PFSK-1 (cell line): ENCODE measurements around the gene LRRC7.

Experiments
- FOXP2 ChIP-seq: optimal IDR thresholded peaks from 2 replicates; pipeline ENCODE3; 2011; ENCODE audit warnings: borderline replicate concordance, control low read depth, inconsistent platforms; ENCODE audit not compliant: insufficient read depth; ENCODE audit errors: extremely low read length, extremely low read depth
- POLR2AphosphoS5 ChIP-seq: IDR thresholded peaks from 2 replicates; pipeline ENCODE4 v1.6.1; 2012; ENCODE audit warnings: low read depth, mild to moderate bottlenecking, control low read depth, low read length, moderate library complexity
- SIN3A ChIP-seq: IDR thresholded peaks from 2 replicates; pipeline ENCODE4 v1.6.1; 2012; ENCODE audit warnings: mild to moderate bottlenecking, low read length, moderate library complexity, borderline replicate concordance; ENCODE audit not compliant: insufficient read depth
- TAF1 ChIP-seq: IDR thresholded peaks from 2 replicates; pipeline ENCODE4 v1.6.1; 2012; ENCODE audit warnings: low read length, control low read depth, borderline replicate concordance; ENCODE audit not compliant: insufficient read depth
- TF ChIP-seq, protein P1 (sequence below), 2 experiments: IDR thresholded peaks; 2 replicates each; pipeline versions ENCODE4 v1.6.1 to v1.8.0; 2011 to 2012; ENCODE audit warnings: low read depth in 2 of 2, low read length in 2 of 2, control low read depth in 1 of 2, inconsistent platforms in 1 of 2, mild to moderate bottlenecking in 1 of 2, moderate library complexity in 1 of 2; ENCODE audit not compliant: insufficient read depth in 1 of 2

The LRRC7 gene

GRCh38 chr1:69827732-69828131 lies 260.0 kb downstream of the LRRC7 start:
- no peak for TF ChIP-seq TAF1
- TF ChIP-seq POLR2AphosphoS5: no peak
- TF ChIP-seq FOXP2: no peak
- TF ChIP-seq, protein P1, sequence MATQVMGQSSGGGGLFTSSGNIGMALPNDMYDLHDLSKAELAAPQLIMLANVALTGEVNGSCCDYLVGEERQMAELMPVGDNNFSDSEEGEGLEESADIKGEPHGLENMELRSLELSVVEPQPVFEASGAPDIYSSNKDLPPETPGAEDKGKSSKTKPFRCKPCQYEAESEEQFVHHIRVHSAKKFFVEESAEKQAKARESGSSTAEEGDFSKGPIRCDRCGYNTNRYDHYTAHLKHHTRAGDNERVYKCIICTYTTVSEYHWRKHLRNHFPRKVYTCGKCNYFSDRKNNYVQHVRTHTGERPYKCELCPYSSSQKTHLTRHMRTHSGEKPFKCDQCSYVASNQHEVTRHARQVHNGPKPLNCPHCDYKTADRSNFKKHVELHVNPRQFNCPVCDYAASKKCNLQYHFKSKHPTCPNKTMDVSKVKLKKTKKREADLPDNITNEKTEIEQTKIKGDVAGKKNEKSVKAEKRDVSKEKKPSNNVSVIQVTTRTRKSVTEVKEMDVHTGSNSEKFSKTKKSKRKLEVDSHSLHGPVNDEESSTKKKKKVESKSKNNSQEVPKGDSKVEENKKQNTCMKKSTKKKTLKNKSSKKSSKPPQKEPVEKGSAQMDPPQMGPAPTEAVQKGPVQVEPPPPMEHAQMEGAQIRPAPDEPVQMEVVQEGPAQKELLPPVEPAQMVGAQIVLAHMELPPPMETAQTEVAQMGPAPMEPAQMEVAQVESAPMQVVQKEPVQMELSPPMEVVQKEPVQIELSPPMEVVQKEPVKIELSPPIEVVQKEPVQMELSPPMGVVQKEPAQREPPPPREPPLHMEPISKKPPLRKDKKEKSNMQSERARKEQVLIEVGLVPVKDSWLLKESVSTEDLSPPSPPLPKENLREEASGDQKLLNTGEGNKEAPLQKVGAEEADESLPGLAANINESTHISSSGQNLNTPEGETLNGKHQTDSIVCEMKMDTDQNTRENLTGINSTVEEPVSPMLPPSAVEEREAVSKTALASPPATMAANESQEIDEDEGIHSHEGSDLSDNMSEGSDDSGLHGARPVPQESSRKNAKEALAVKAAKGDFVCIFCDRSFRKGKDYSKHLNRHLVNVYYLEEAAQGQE (IDR thresholded peaks at IDR 0.05; ENCODE audit: insufficient read depth in 1 of 2, low read depth in 2 of 2, low read length in 2 of 2): no peak
- TF ChIP-seq SIN3A: no peak

GRCh38 chr1:69833536-69833935 lies 265.8 kb downstream of the LRRC7 start:
- TF ChIP-seq, protein P1 (IDR thresholded peaks at IDR 0.05; ENCODE audit: insufficient read depth in 1 of 2, low read depth in 2 of 2, low read length in 2 of 2): no peak
- TF ChIP-seq POLR2AphosphoS5 (no peak), FOXP2 (no peak), TAF1 (no peak), SIN3A (no peak)

- no peak for TF ChIP-seq POLR2AphosphoS5
- no peak for TF ChIP-seq FOXP2
These were observed 266.6 kb downstream of the LRRC7 start for GRCh38 chr1:69834336-69834735.

GRCh38 chr1:69835955-69836354 lies 268.2 kb downstream of the LRRC7 start:
- TF ChIP-seq, protein P1 (IDR thresholded peaks at IDR 0.05; ENCODE audit: insufficient read depth in 1 of 2, low read depth in 2 of 2, low read length in 2 of 2): no peak
- no peak for TF ChIP-seq POLR2AphosphoS5
- TF ChIP-seq SIN3A: no peak
- TF ChIP-seq FOXP2: no peak
- TF ChIP-seq TAF1: no peak

DNA sequence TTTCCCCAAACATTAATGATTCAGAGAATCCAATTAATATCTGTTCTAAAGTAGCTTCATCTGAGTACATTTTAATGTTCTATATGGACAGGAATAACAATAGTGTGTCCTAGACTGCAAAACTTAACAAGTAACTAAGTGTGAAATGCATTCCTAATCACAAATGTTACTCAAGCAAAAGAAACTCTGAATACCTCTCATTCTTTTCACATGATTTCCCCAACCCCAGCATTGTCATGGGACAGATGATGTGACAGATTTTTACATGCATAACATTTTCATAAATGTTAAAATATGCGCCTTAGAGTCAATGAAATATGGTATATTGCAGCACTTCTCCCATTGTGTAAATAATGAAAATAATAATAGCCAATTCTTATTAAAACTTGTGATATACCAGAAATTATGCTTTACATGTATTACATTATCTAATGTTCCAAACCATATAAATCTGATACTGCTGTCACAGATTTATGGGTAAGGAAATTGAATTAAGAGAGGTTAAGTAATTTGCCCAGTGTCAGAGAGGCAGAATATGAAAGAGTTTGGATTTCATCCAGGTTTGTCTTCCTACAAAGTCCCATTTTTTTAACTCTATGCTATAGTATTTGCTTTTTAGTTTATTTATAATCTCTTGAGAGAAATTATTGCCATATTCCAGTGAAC lies 269.4 kb downstream of the LRRC7 start:
- TF ChIP-seq SIN3A (no peak), TAF1 (0 out of 2 replicates have a peak, but pooled peaks have one; percentile 18), POLR2AphosphoS5 (no peak), FOXP2 (no peak)
- TF ChIP-seq, protein P1 (IDR thresholded peaks at IDR 0.05; ENCODE audit: insufficient read depth in 1 of 2, low read depth in 2 of 2, low read length in 2 of 2): no peak
